ENCODE data around the gene METTL17. TPM values are rescaled to one million over a fixed set of nuclear protein-coding genes. Genes with fewer than 3 reads are reported as not detected.
A peak's percentile ranks its signal among the peaks of the same experiment; 100 is the strongest.
"Not testable (repeated sequence)": the region's sequence is repeated elsewhere in the genome, so short reads cannot be mapped to it uniquely, and the experiment has no call there.

Gene METTL17, protein sequence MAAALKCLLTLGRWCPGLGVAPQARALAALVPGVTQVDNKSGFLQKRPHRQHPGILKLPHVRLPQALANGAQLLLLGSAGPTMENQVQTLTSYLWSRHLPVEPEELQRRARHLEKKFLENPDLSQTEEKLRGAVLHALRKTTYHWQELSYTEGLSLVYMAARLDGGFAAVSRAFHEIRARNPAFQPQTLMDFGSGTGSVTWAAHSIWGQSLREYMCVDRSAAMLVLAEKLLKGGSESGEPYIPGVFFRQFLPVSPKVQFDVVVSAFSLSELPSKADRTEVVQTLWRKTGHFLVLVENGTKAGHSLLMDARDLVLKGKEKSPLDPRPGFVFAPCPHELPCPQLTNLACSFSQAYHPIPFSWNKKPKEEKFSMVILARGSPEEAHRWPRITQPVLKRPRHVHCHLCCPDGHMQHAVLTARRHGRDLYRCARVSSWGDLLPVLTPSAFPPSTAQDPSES
- 10 to 100 TPM; 65.1 to 80.2 TPM for total RNA-seq
- polyA plus RNA-seq (2013, experiment 1 of 2) = 103 TPM
- polyA plus RNA-seq (2013, experiment 2 of 2) = 90.0 TPM
- long read RNA-seq, experiment 1, partial matches to known transcripts = 8 of 24 reads
- long read RNA-seq, experiment 1, other reads (novel, unspliced or antisense) = 15 of 24 reads
- long read RNA-seq, experiment 2, transcript METTL17-201 (14 exons, 1,749 nt) = major isoform, 33 of 88 reads
- long read RNA-seq, experiment 2, transcript METTL17-224 (14 exons, 1,529 nt) = minor isoform, 8 of 88 reads
- long read RNA-seq, experiment 2, partial matches to known transcripts = 8 of 88 reads
- long read RNA-seq, experiment 2, other reads (novel, unspliced or antisense) = 30 of 88 reads
- long read RNA-seq, experiment 3, transcript METTL17-201 (14 exons, 1,749 nt) = major isoform, 91 of 248 reads
- long read RNA-seq, experiment 3, transcript METTL17-224 (14 exons, 1,529 nt) = minor isoform, 20 of 248 reads
- long read RNA-seq, experiment 3, transcript METTL17-216 (13 exons, 1,605 nt) = minor isoform, 17 of 248 reads
- long read RNA-seq, experiment 3, transcript METTL17-202 (13 exons, 1,586 nt) = minor isoform, 22 of 248 reads
- long read RNA-seq, experiment 3, partial matches to known transcripts = 27 of 248 reads
- long read RNA-seq, experiment 3, other reads (novel, unspliced or antisense) = 65 of 248 reads
- long read RNA-seq, experiment 4, transcript METTL17-216 (13 exons, 1,605 nt) = minor isoform, 6 of 169 reads
- long read RNA-seq, experiment 4, transcript METTL17-202 (13 exons, 1,586 nt) = minor isoform, 6 of 169 reads
- long read RNA-seq, experiment 4, transcript METTL17-224 (14 exons, 1,529 nt) = minor isoform, 22 of 169 reads
- long read RNA-seq, experiment 4, transcript METTL17-201 (14 exons, 1,749 nt) = major isoform, 90 of 169 reads
- long read RNA-seq, experiment 4, partial matches to known transcripts = 11 of 169 reads
- long read RNA-seq, experiment 4, other reads (novel, unspliced or antisense) = 29 of 169 reads

GRCh38 chr14:20989787-20990600, at the start of gene METTL17:
Gene METTL17, plus strand, starts transcription at chr14:20989980. Its CDS starts 23 bp downstream, at chr14:20990003.
- TF ChIP-seq, protein P1, sequence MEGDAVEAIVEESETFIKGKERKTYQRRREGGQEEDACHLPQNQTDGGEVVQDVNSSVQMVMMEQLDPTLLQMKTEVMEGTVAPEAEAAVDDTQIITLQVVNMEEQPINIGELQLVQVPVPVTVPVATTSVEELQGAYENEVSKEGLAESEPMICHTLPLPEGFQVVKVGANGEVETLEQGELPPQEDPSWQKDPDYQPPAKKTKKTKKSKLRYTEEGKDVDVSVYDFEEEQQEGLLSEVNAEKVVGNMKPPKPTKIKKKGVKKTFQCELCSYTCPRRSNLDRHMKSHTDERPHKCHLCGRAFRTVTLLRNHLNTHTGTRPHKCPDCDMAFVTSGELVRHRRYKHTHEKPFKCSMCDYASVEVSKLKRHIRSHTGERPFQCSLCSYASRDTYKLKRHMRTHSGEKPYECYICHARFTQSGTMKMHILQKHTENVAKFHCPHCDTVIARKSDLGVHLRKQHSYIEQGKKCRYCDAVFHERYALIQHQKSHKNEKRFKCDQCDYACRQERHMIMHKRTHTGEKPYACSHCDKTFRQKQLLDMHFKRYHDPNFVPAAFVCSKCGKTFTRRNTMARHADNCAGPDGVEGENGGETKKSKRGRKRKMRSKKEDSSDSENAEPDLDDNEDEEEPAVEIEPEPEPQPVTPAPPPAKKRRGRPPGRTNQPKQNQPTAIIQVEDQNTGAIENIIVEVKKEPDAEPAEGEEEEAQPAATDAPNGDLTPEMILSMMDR (conservative IDR thresholded peaks at IDR 0.05) = peak; percentile 77
- 0 to 1% methylated on average over 32 to 42 of the region's 42 CpGs for WGBS, 2 experiments (ENCODE audit: insufficient coverage in 1 of 2, insufficient read length in 1 of 2)
- Mint-ChIP-seq H3K4me3 (peak within 1 kb of the TSS; percentile 87), H3K27me3 (ENCODE audit: insufficient read depth) (peaks cover 8% of the 10 kb centered on the region), H3K9me3 (no peaks in the 10 kb centered on the region), H3K4me1 (peaks cover 4% of the 10 kb centered on the region), H3K36me3 (ENCODE audit: low read depth) (peaks cover 29% of the 10 kb centered on the region), H3K27ac (peak within 1 kb of the TSS; percentile 12)
- peak; percentile 96 for DNase-seq
- Histone ChIP-seq H3K36me3 (ENCODE audit: control insufficient read depth, insufficient read depth, low read length) (peaks cover 37% of the 10 kb centered on the region), H3K27me3 (ENCODE audit: control insufficient read depth, insufficient read depth, low read length, poor library complexity, severe bottlenecking) (peaks cover 5% of the 10 kb centered on the region), H3K4me3 (ENCODE audit: low read length) (peak within 1 kb of the TSS; percentile 96), H3K27ac (ENCODE audit: low read depth, low read length) (peak within 1 kb of the TSS; percentile 64), H3K4me1 (ENCODE audit: control insufficient read depth, insufficient read depth, low read length) (no peaks in the 10 kb centered on the region), H3K9ac (ENCODE audit: extremely low read depth, low read length, poor library complexity, severe bottlenecking) (peak within 1 kb of the TSS; percentile 64), H3K9me3 (ENCODE audit: control insufficient read depth, low read length) (no peaks in the 10 kb centered on the region)

DNA sequence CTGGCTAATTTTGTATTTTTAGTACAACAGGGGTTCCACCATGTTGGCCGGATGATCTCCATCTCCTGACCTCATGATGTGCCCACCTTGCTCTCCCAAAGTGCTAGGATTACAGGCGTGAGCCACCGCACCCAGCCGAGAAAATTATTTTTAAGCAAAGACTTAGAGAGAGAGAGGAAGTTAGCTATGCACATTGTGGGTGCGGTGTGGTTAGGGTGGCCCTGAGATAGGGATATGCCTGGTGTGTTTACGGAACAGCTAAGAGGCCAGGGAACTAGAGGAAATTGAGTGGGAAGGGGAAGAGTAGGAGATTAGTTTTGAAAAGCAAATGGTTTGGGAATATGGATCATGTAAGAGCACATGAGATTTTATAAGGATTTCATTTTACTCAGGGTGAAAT, 44.6 kb upstream of the METTL17 start:
- not testable (repeated sequence) for H3K27ac ChIP-seq (ENCODE audit: low read depth, low read length); H3K4me3 ChIP-seq (ENCODE audit: low read length); H3K9me3 Mint-ChIP-seq; H3K36me3 Mint-ChIP-seq (ENCODE audit: low read depth); H3K9ac ChIP-seq (ENCODE audit: extremely low read depth, low read length, poor library complexity, severe bottlenecking); H3K9me3 ChIP-seq (ENCODE audit: control insufficient read depth, low read length); H3K27me3 ChIP-seq (ENCODE audit: control insufficient read depth, insufficient read depth, low read length, poor library complexity, severe bottlenecking); DNase-seq; H3K36me3 ChIP-seq (ENCODE audit: control insufficient read depth, insufficient read depth, low read length); H3K4me3 Mint-ChIP-seq; H3K4me1 ChIP-seq (ENCODE audit: control insufficient read depth, insufficient read depth, low read length); H3K27ac Mint-ChIP-seq; H3K4me1 Mint-ChIP-seq
- peaks cover 11% of the 10 kb centered on the region for H3K27me3 Mint-ChIP-seq (ENCODE audit: insufficient read depth)
- WGBS, 2 experiments (ENCODE audit: insufficient coverage in 1 of 2, insufficient read length in 1 of 2) = 86 to 87% methylated on average over 1 to 6 of the region's 6 CpGs

- DNase-seq = not testable (repeated sequence)
Measured at GRCh38 chr14:20946707-20947106, 43.1 kb upstream of the METTL17 start.

DNA sequence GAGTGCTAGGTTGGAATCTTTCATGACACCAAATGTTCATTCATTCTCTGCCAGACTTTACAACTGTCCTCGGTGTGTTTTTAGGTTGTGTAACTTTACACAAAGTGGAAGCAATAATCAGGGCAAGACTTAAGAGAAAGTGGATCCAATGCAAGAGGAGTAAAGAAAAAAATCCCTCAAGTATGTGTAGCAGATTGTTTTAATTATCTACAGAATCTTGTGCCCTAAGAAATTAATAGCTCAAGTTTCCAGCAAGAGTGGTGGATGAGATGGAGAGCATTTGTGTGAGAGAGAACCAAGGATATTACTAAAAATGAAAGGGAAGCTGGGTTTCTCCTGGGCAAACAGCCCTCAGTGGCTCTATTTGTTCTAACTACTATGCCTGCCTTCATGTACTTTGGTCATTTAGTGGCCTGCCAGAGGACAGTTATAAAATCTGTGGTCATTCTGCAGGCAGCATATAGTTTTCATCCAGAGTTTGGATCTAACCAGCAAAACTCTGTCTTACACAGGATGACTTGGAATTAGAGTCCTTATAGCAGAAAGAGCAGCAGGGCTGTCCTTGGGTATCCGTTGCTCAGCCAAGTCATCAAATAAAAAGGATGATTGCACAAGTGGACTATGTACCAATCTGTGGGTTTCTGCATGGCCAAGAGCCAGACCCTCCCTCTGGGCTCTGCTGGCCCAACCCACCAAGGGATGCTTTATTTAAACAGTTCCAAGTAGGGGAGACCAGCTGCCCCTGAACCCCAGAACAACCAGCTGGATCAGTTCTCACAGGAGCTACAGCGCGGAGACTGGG, 34.8 kb upstream of the METTL17 start, which contains the start of gene RNASE2:
Gene RNASE2 (plus strand): TSS at position 752 of the 802 bp plus-strand sequence. CDS start 285 bp downstream, outside the sequence.
- not testable (repeated sequence) for H3K4me3 Mint-ChIP-seq

More at GRCh38 chr14:20946707-20947106, 43.1 kb upstream of the METTL17 start:
- not testable (repeated sequence) for H3K27me3 ChIP-seq (ENCODE audit: control insufficient read depth, insufficient read depth, low read length, poor library complexity, severe bottlenecking); H3K36me3 ChIP-seq (ENCODE audit: control insufficient read depth, insufficient read depth, low read length); H3K9me3 Mint-ChIP-seq; H3K4me3 Mint-ChIP-seq; H3K27ac ChIP-seq (ENCODE audit: low read depth, low read length); H3K4me1 Mint-ChIP-seq; H3K27ac Mint-ChIP-seq; H3K9ac ChIP-seq (ENCODE audit: extremely low read depth, low read length, poor library complexity, severe bottlenecking); H3K36me3 Mint-ChIP-seq (ENCODE audit: low read depth); H3K4me3 ChIP-seq (ENCODE audit: low read length); H3K4me1 ChIP-seq (ENCODE audit: control insufficient read depth, insufficient read depth, low read length); H3K9me3 ChIP-seq (ENCODE audit: control insufficient read depth, low read length)
- H3K27me3 Mint-ChIP-seq (ENCODE audit: insufficient read depth) = peaks cover 12% of the 10 kb centered on the region
- 100% methylated on average over 1 of the region's 9 CpGs; no CpG with 5 or more reads in 1 of the 2 experiments for WGBS, 2 experiments (ENCODE audit: insufficient coverage in 1 of 2, insufficient read length in 1 of 2)

GRCh38 chr14:20955538-20955873, 34.3 kb upstream of the METTL17 start:
- not testable (repeated sequence) for H3K4me3 ChIP-seq (ENCODE audit: low read length); H3K9ac ChIP-seq (ENCODE audit: extremely low read depth, low read length, poor library complexity, severe bottlenecking); H3K36me3 ChIP-seq (ENCODE audit: control insufficient read depth, insufficient read depth, low read length); H3K27ac ChIP-seq (ENCODE audit: low read depth, low read length); DNase-seq; H3K4me3 Mint-ChIP-seq; H3K27ac Mint-ChIP-seq; H3K27me3 ChIP-seq (ENCODE audit: control insufficient read depth, insufficient read depth, low read length, poor library complexity, severe bottlenecking); H3K9me3 ChIP-seq (ENCODE audit: control insufficient read depth, low read length); H3K36me3 Mint-ChIP-seq (ENCODE audit: low read depth); H3K4me1 Mint-ChIP-seq; H3K9me3 Mint-ChIP-seq; H3K4me1 ChIP-seq (ENCODE audit: control insufficient read depth, insufficient read depth, low read length)
- 80 to 93% methylated on average over 4 to 5 of the region's 5 CpGs for WGBS, 2 experiments (ENCODE audit: insufficient coverage in 1 of 2, insufficient read length in 1 of 2)
- peaks cover 29% of the 10 kb centered on the region for H3K27me3 Mint-ChIP-seq (ENCODE audit: insufficient read depth)

More for the DNA sequence above, 34.8 kb upstream of the METTL17 start, which contains the start of gene RNASE2:
- not testable (repeated sequence) for H3K27me3 ChIP-seq (ENCODE audit: control insufficient read depth, insufficient read depth, low read length, poor library complexity, severe bottlenecking); H3K27ac ChIP-seq (ENCODE audit: low read depth, low read length); H3K36me3 ChIP-seq (ENCODE audit: control insufficient read depth, insufficient read depth, low read length); H3K36me3 Mint-ChIP-seq (ENCODE audit: low read depth); H3K9me3 Mint-ChIP-seq; DNase-seq; H3K4me3 ChIP-seq (ENCODE audit: low read length); H3K27ac Mint-ChIP-seq; H3K4me1 ChIP-seq (ENCODE audit: control insufficient read depth, insufficient read depth, low read length); H3K9ac ChIP-seq (ENCODE audit: extremely low read depth, low read length, poor library complexity, severe bottlenecking); H3K4me1 Mint-ChIP-seq; H3K9me3 ChIP-seq (ENCODE audit: control insufficient read depth, low read length)
- H3K27me3 Mint-ChIP-seq (ENCODE audit: insufficient read depth) = peaks cover 28% of the 10 kb centered on the region
- 90 to 97% methylated on average over 3 of the region's 4 CpGs for WGBS, 2 experiments (ENCODE audit: insufficient coverage in 1 of 2, insufficient read length in 1 of 2)
